Neural cell (in vitro differentiated cells): ENCODE data around the gene NCOA3. TPM values are rescaled to one million over a fixed set of nuclear protein-coding genes. Genes with fewer than 3 reads are reported as not detected.

ENCODE experiments used
- H2AFZ ChIP-seq: fragments of 200-600, 300-800 bp; sonication (generic), shearing (Covaris generic); 2 replicates; pipeline ENCODE4 v1.6.0; 2014; ENCODE audit warnings: low read depth, mild to moderate bottlenecking, antibody characterized with exemption, low read length, moderate library complexity
- H3F3A ChIP-seq: fragments of 200-600 bp; shearing (Covaris generic); 2 replicates; pipeline ENCODE4 v1.6.1; 2016; ENCODE audit warnings: mild to moderate bottlenecking, moderate library complexity, mixed read lengths, antibody characterized with exemption, low read length; ENCODE audit not compliant: insufficient read depth, poor library complexity, severe bottlenecking
- H3K27ac ChIP-seq: fragments of 200-600, 300-800 bp; sonication (generic), shearing (Covaris generic); 2 replicates; pipeline ENCODE4 v1.5.1; 2014; ENCODE audit warnings: mild to moderate bottlenecking, low read length, moderate library complexity
- H3K27me3 ChIP-seq: fragments of 300-800, 200-600 bp; sonication (generic), shearing (Covaris generic); 2 replicates; pipeline ENCODE4 v1.6.0; 2014; ENCODE audit warnings: mild to moderate bottlenecking, low read depth, low read length, moderate library complexity; ENCODE audit not compliant: insufficient read depth
- H3K36me3 ChIP-seq: fragments of 300-800, 200-600 bp; sonication (generic), shearing (Covaris generic); 2 replicates; pipeline ENCODE4 v1.5.1; 2014; ENCODE audit warnings: mild to moderate bottlenecking, antibody characterized with exemption, low read length, moderate library complexity; ENCODE audit not compliant: insufficient read depth
- H3K4me2 ChIP-seq: fragments of 300-800, 200-600 bp; sonication (generic), shearing (Covaris generic); 2 replicates; pipeline ENCODE4 v1.6.0; 2014; ENCODE audit warnings: mild to moderate bottlenecking, low read length
- H3K4me3 ChIP-seq: fragments of 300-800, 200-600 bp; sonication (generic), shearing (Covaris generic); 2 replicates; pipeline ENCODE4 v1.5.1; 2014; ENCODE audit warnings: mild to moderate bottlenecking, low read length, moderate library complexity
- H3K79me2 ChIP-seq: fragments of 200-600 bp; shearing (Covaris generic); replicated peaks from 2 replicates; pipeline ENCODE4 v1.6.0; 2014; ENCODE audit warnings: mild to moderate bottlenecking, low read length, moderate library complexity; ENCODE audit not compliant: insufficient read depth
- H3K9ac ChIP-seq: fragments of 300-800, 200-600 bp; sonication (generic), shearing (Covaris generic); 2 replicates; pipeline ENCODE4 v1.6.1; 2016; ENCODE audit warnings: mild to moderate bottlenecking, low read length, mixed read lengths
- H3K9me2 ChIP-seq: fragments of 200-600 bp; shearing (Covaris generic); 2 replicates; pipeline ENCODE4 v1.6.1; 2016; ENCODE audit warnings: mild to moderate bottlenecking, low read length, mixed read lengths; ENCODE audit not compliant: insufficient read depth
- H3K9me3 ChIP-seq: fragments of 200-600, 300-800 bp; sonication (generic), shearing (Covaris generic); 2 replicates; pipeline ENCODE4 v1.6.1; 2016; ENCODE audit warnings: mild to moderate bottlenecking, mixed run types, low read length, moderate library complexity, mixed read lengths
- H4K20me1 ChIP-seq: fragments of 200-600 bp; shearing (Covaris generic); 2 replicates; pipeline ENCODE4 v1.6.1; 2016; ENCODE audit warnings: mild to moderate bottlenecking, mixed run types; ENCODE audit not compliant: insufficient read depth
- CTCF ChIP-seq: fragments of 450-650 bp; IDR thresholded peaks from 2 replicates; pipeline ENCODE4 v1.5.1; 2014; ENCODE audit warnings: antibody characterized with exemption, mild to moderate bottlenecking, moderate library complexity; ENCODE audit not compliant: poor library complexity, severe bottlenecking
- EP300 ChIP-seq: fragments of 450-650 bp; conservative IDR thresholded peaks from 2 replicates; pipeline ENCODE4 v1.6.1; 2014; ENCODE audit warnings: antibody characterized with exemption, mild to moderate bottlenecking, moderate library complexity; ENCODE audit not compliant: poor library complexity, severe bottlenecking
- EZH2 ChIP-seq: fragments of 200-600, 300-800 bp; shearing (Covaris generic), sonication (generic); IDR thresholded peaks from 2 replicates; pipeline ENCODE4 v1.6.1; 2014; ENCODE audit warnings: antibody characterized with exemption, low read length, borderline replicate concordance, mild to moderate bottlenecking; ENCODE audit not compliant: insufficient read depth, poor library complexity, severe bottlenecking
- MXI1 ChIP-seq: fragments of 450-650 bp; conservative IDR thresholded peaks from 2 replicates; pipeline ENCODE4 v1.6.1; 2014; ENCODE audit warnings: antibody characterized with exemption, mild to moderate bottlenecking; ENCODE audit not compliant: poor library complexity, severe bottlenecking
- POLR2AphosphoS5 ChIP-seq: IDR thresholded peaks from 2 replicates; pipeline ENCODE4 v1.6.1; 2012
- RAD21 ChIP-seq: fragments of 450-650 bp; conservative IDR thresholded peaks from 2 replicates; pipeline ENCODE4 v1.6.1; 2014; ENCODE audit warnings: antibody characterized with exemption, mild to moderate bottlenecking, moderate library complexity
- SMC3 ChIP-seq: fragments of 450-650 bp; conservative IDR thresholded peaks from 2 replicates; pipeline ENCODE4 v1.6.1; 2014; ENCODE audit warnings: antibody characterized with exemption, mild to moderate bottlenecking, moderate library complexity; ENCODE audit not compliant: poor library complexity
- TAF1 ChIP-seq: IDR thresholded peaks from 2 replicates; pipeline ENCODE4 v1.6.1; 2012; ENCODE audit warnings: low read depth
- polyA plus RNA-seq: library from polyadenylated mRNA; depleted of rRNA; stranded (reverse); fragments of >200 nt; gene quantifications from 2 replicates; pipeline ENCODE4 v1.2.3, GENCODE V29; 2014
- TF ChIP-seq, protein P1 (sequence below): IDR thresholded peaks from 2 replicates; pipeline ENCODE4 v1.6.1; 2012; ENCODE audit warnings: borderline replicate concordance

NCOA3 gene
- polyA plus RNA-seq, 1 donor from 2014 or later: 14.2 TPM

GRCh38 chr20:47676912-47677634, 175.4 kb downstream of the NCOA3 start:
- Histone ChIP-seq H3K4me2 (no peak overlapping the region), H4K20me1 (no peaks in the 10 kb centered on the region), H3K27me3 (no peaks in the 10 kb centered on the region), H3K79me2 (no peaks in the 10 kb centered on the region), H3K9me3 (no peaks in the 10 kb centered on the region), H3K9ac (no peak overlapping the region), H2AFZ (no peak overlapping the region), H3K4me3 (no peak overlapping the region), H3K9me2 (no peaks in the 10 kb centered on the region), H3F3A (no peaks in the 10 kb centered on the region), H3K36me3 (no peaks in the 10 kb centered on the region), H3K27ac (no peak overlapping the region)
- no peak for TF ChIP-seq SMC3
- TF ChIP-seq, protein P1, sequence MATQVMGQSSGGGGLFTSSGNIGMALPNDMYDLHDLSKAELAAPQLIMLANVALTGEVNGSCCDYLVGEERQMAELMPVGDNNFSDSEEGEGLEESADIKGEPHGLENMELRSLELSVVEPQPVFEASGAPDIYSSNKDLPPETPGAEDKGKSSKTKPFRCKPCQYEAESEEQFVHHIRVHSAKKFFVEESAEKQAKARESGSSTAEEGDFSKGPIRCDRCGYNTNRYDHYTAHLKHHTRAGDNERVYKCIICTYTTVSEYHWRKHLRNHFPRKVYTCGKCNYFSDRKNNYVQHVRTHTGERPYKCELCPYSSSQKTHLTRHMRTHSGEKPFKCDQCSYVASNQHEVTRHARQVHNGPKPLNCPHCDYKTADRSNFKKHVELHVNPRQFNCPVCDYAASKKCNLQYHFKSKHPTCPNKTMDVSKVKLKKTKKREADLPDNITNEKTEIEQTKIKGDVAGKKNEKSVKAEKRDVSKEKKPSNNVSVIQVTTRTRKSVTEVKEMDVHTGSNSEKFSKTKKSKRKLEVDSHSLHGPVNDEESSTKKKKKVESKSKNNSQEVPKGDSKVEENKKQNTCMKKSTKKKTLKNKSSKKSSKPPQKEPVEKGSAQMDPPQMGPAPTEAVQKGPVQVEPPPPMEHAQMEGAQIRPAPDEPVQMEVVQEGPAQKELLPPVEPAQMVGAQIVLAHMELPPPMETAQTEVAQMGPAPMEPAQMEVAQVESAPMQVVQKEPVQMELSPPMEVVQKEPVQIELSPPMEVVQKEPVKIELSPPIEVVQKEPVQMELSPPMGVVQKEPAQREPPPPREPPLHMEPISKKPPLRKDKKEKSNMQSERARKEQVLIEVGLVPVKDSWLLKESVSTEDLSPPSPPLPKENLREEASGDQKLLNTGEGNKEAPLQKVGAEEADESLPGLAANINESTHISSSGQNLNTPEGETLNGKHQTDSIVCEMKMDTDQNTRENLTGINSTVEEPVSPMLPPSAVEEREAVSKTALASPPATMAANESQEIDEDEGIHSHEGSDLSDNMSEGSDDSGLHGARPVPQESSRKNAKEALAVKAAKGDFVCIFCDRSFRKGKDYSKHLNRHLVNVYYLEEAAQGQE: no peak
- no peak for TF ChIP-seq CTCF
- no peak for TF ChIP-seq EP300
- no peak for TF ChIP-seq RAD21
- TF ChIP-seq POLR2AphosphoS5: no peak
- no peak for TF ChIP-seq MXI1
- no peak for TF ChIP-seq TAF1
- no peak for TF ChIP-seq EZH2

GRCh38 chr20:47677635-47678453, 176.2 kb downstream of the NCOA3 start:
- no peak overlapping the region for H3K9ac ChIP-seq
- no peaks in the 10 kb centered on the region for H3K9me2 ChIP-seq
- H2AFZ ChIP-seq: no peak overlapping the region
- H3K27ac ChIP-seq: no peak overlapping the region
- TF ChIP-seq RAD21: peak; percentile 92
- no peak for TF ChIP-seq MXI1
- TF ChIP-seq, protein P1: no peak
- TF ChIP-seq CTCF: peak; percentile 90
- TF ChIP-seq SMC3: peak; percentile 96
- no peaks in the 10 kb centered on the region for H3F3A ChIP-seq
- no peaks in the 10 kb centered on the region for H3K36me3 ChIP-seq
- no peaks in the 10 kb centered on the region for H3K9me3 ChIP-seq
- no peaks in the 10 kb centered on the region for H3K79me2 ChIP-seq
- H3K27me3 ChIP-seq: no peaks in the 10 kb centered on the region
- H3K4me3 ChIP-seq: no peak overlapping the region
- H3K4me2 ChIP-seq: no peak overlapping the region
- H4K20me1 ChIP-seq: no peaks in the 10 kb centered on the region
